Measurements from ENCODE around the gene CCNL1.

DNA sequence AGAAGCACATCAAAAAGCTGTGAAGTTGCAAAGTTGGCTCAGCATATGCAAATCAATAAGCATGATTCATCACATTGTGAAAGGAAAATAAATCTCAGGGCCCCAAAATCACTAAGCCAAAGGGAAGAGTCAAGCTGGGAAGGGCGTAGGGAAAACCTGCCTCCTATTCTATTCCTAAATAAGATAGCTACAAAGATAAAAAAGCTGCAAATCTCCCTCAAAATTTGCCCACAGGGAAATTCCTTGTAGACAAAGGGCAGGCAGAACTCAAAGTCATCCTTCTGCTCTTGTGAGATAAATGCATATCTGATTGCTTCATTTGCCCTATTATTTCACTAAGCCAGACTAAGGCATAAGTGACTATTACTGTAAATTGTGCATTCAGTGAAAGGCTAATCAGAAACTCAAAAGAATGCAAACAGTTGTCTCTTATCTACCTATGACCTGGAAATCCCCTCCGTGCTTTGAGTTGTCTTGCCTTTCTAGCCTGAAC is 30.5 kb upstream of the CCNL1 start:
- no peak for TF ChIP-seq EZH2phosphoT487 (IDR thresholded peaks at IDR 0.05; ENCODE audit: borderline replicate concordance)
- TF ChIP-seq, protein P1, sequence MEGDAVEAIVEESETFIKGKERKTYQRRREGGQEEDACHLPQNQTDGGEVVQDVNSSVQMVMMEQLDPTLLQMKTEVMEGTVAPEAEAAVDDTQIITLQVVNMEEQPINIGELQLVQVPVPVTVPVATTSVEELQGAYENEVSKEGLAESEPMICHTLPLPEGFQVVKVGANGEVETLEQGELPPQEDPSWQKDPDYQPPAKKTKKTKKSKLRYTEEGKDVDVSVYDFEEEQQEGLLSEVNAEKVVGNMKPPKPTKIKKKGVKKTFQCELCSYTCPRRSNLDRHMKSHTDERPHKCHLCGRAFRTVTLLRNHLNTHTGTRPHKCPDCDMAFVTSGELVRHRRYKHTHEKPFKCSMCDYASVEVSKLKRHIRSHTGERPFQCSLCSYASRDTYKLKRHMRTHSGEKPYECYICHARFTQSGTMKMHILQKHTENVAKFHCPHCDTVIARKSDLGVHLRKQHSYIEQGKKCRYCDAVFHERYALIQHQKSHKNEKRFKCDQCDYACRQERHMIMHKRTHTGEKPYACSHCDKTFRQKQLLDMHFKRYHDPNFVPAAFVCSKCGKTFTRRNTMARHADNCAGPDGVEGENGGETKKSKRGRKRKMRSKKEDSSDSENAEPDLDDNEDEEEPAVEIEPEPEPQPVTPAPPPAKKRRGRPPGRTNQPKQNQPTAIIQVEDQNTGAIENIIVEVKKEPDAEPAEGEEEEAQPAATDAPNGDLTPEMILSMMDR (conservative IDR thresholded peaks at IDR 0.05; ENCODE audit: low read length) = no peak

All from Loucy (cell line).